HL-60 (cell line): ENCODE results near the gene CTNNBIP1.

Source experiments
- DNase-seq, 2 experiments: peaks; one replicate each; pipeline ENCODE4 v3.0.0-alpha.2; 2010 to 2020; ENCODE audit warnings: low read depth in 1 of 2, low spot score in 1 of 2
- H3K27ac ChIP-seq: fragments of 250-450 bp; sonication (Bioruptor Pico); replicated peaks from 2 replicates; pipeline ENCODE4 v1.5.1; 2020; ENCODE audit warnings: mild to moderate bottlenecking, moderate library complexity
- H3K27me3 ChIP-seq: fragments of 250-450 bp; sonication (Bioruptor Pico); 2 replicates; pipeline ENCODE4 v1.5.1; 2021; ENCODE audit warnings: mild to moderate bottlenecking, moderate library complexity; ENCODE audit not compliant: insufficient read depth, poor library complexity, severe bottlenecking
- H3K4me3 ChIP-seq: replicated peaks from 2 replicates; pipeline ENCODE4 v1.5.1; 2011; ENCODE audit warnings: mild to moderate bottlenecking, control low read depth, low read length; ENCODE audit not compliant: insufficient read depth
- CTCF ChIP-seq: IDR thresholded peaks from one replicate; pipeline ENCODE4 v1.5.1; 2011; ENCODE audit warnings: low read length, control low read depth, inconsistent platforms; ENCODE audit not compliant: insufficient read depth
- GABPA ChIP-seq: IDR thresholded peaks from 2 replicates; pipeline ENCODE4 v1.6.1; 2012; ENCODE audit warnings: low read depth
- POLR2AphosphoS5 ChIP-seq: IDR thresholded peaks from 2 replicates; pipeline ENCODE4 v1.6.1; 2012; ENCODE audit warnings: low read depth
- REST ChIP-seq: IDR thresholded peaks from 2 replicates; pipeline ENCODE4 v1.6.1; 2012; ENCODE audit warnings: low read depth; ENCODE audit not compliant: insufficient replicate concordance
- SPI1 ChIP-seq: IDR thresholded peaks from 2 replicates; pipeline ENCODE4 v1.6.1; 2012; ENCODE audit warnings: low read depth, mild to moderate bottlenecking, borderline replicate concordance

The CTNNBIP1 gene

GRCh38 chr1:9849691-9850441, 60.2 kb downstream of the CTNNBIP1 start:
- Histone ChIP-seq H3K27ac (peak overlapping the region; percentile 86), H3K27me3 (no peaks in the 10 kb centered on the region), H3K4me3 (no peak overlapping the region)
- peak; percentile 66 to 81 for DNase-seq
- TF ChIP-seq REST (no peak), CTCF (no peak), POLR2AphosphoS5 (peak; percentile 27; the same call in 1 of the 2 replicates), GABPA (no peak), SPI1 (peak; percentile 44; the same call in 1 of the 2 replicates)

- no peak overlapping the region for H3K27ac ChIP-seq
- DNase-seq: no peak
- no peaks in the 10 kb centered on the region for H3K27me3 ChIP-seq
- no peak overlapping the region for H3K4me3 ChIP-seq
- TF ChIP-seq REST (no peak), GABPA (no peak), SPI1 (no peak), POLR2AphosphoS5 (no peak)
Measured at GRCh38 chr1:9848022-9848421, 62.0 kb downstream of the CTNNBIP1 start.

GRCh38 chr1:9847269-9847668, 62.8 kb downstream of the CTNNBIP1 start:
- no peak for DNase-seq
- TF ChIP-seq POLR2AphosphoS5: no peak
- no peak overlapping the region for H3K4me3 ChIP-seq
- H3K27ac ChIP-seq: no peak overlapping the region
- H3K27me3 ChIP-seq: no peaks in the 10 kb centered on the region

- DNase-seq: no peak
- Histone ChIP-seq H3K27ac (no peak overlapping the region), H3K4me3 (no peak overlapping the region), H3K27me3 (no peaks in the 10 kb centered on the region)
- TF ChIP-seq GABPA: no peak
- no peak for TF ChIP-seq CTCF
- no peak for TF ChIP-seq POLR2AphosphoS5
- no peak for TF ChIP-seq SPI1
- no peak for TF ChIP-seq REST
Measured at GRCh38 chr1:9846611-9847171, 63.4 kb downstream of the CTNNBIP1 start.
